NOMO-1 treated with dmso at 0.1 percent for 144 hours (cell line): ENCODE measurements around the gene RGS7.
"Not testable (repeated sequence)": the region's sequence is repeated elsewhere in the genome, so short reads cannot be mapped to it uniquely, and the experiment has no call there.

Source experiments
- DNase-seq: peaks from one replicate; lab custom pipeline; 2025; ENCODE audit not compliant: unreplicated experiment; lab: John Stamatoyannopoulos, UW

Gene RGS7

GRCh38 chr1:240935920-240936319 is 421.1 kb downstream of the RGS7 start:
- no peak for DNase-seq

- DNase-seq: no peak
Measured at GRCh38 chr1:240931031-240931430, 426.0 kb downstream of the RGS7 start.

GRCh38 chr1:240928265-240928664 is 428.7 kb downstream of the RGS7 start:
- DNase-seq: no peak

- DNase-seq: no peak
Measured at GRCh38 chr1:240927821-240928220, 429.2 kb downstream of the RGS7 start.

- DNase-seq: no peak
Measured at GRCh38 chr1:240925273-240925672, 431.7 kb downstream of the RGS7 start.

GRCh38 chr1:240917976-240918375 is 439.0 kb downstream of the RGS7 start:
- no peak for DNase-seq

GRCh38 chr1:240914506-240914905 is 442.5 kb downstream of the RGS7 start:
- DNase-seq: no peak

GRCh38 chr1:240912821-240913220 is 444.2 kb downstream of the RGS7 start:
- no peak for DNase-seq

GRCh38 chr1:240909701-240910457 is 447.1 kb downstream of the RGS7 start:
- no peak for DNase-seq

GRCh38 chr1:240906477-240906876 is 450.5 kb downstream of the RGS7 start:
- no peak for DNase-seq

GRCh38 chr1:240905225-240905765 is 451.7 kb downstream of the RGS7 start:
- no peak for DNase-seq

- DNase-seq: not testable (repeated sequence)
Measured at GRCh38 chr1:240895424-240895823, 461.6 kb downstream of the RGS7 start.

- no peak for DNase-seq
Measured at GRCh38 chr1:240888787-240889048, 468.3 kb downstream of the RGS7 start.

- no peak for DNase-seq
Measured at GRCh38 chr1:240888039-240888786, 468.8 kb downstream of the RGS7 start.

- DNase-seq: no peak
Measured at GRCh38 chr1:240883490-240883889, 473.5 kb downstream of the RGS7 start.

- not testable (repeated sequence) for DNase-seq
Measured at GRCh38 chr1:240882656-240883308, 474.2 kb downstream of the RGS7 start.

GRCh38 chr1:240878631-240879030 is 478.4 kb downstream of the RGS7 start:
- DNase-seq: no peak

- no peak for DNase-seq
Measured at GRCh38 chr1:240877605-240878004, 479.4 kb downstream of the RGS7 start.

- no peak for DNase-seq
Measured at GRCh38 chr1:240876071-240876470, 480.9 kb downstream of the RGS7 start.

GRCh38 chr1:240869071-240869470 is 487.9 kb downstream of the RGS7 start:
- DNase-seq: no peak

GRCh38 chr1:240866724-240867123 is 490.3 kb downstream of the RGS7 start:
- no peak for DNase-seq

GRCh38 chr1:240860023-240860422 is 497.0 kb downstream of the RGS7 start:
- no peak for DNase-seq
